HEK293 (cell line): ENCODE results near the gene RAB9A.

Source experiments
- GLIS1 ChIP-seq: fragments of 450-650 bp; formaldehyde crosslinking; IDR thresholded peaks from 2 replicates; pipeline ENCODE4 v1.5.1; 2016; ENCODE audit warnings: missing biosample characterization, missing genetic modification characterization
- RBAK ChIP-seq: fragments of 450-650 bp; formaldehyde crosslinking; IDR thresholded peaks from 2 replicates; pipeline ENCODE4 v1.5.1; 2016; ENCODE audit warnings: missing biosample characterization, missing genetic modification characterization
- ZBTB17 ChIP-seq: fragments of 450-650 bp; formaldehyde crosslinking; IDR thresholded peaks from 2 replicates; pipeline ENCODE4 v1.5.1; 2016; ENCODE audit warnings: missing biosample characterization, missing genetic modification characterization
- ZBTB7A ChIP-seq: fragments of 450-650 bp; formaldehyde crosslinking; IDR thresholded peaks from 2 replicates; pipeline ENCODE4 v1.5.1; 2016; ENCODE audit warnings: low read depth, missing biosample characterization, missing genetic modification characterization
- ZFHX2 ChIP-seq: fragments of 450-650 bp; formaldehyde crosslinking; conservative IDR thresholded peaks from 2 replicates; pipeline ENCODE4 v1.5.1; 2016; ENCODE audit warnings: missing biosample characterization, missing genetic modification characterization
- ZNF146 ChIP-seq: fragments of 450-650 bp; formaldehyde crosslinking; IDR thresholded peaks from 2 replicates; pipeline ENCODE4 v1.5.1; 2016; ENCODE audit warnings: missing biosample characterization, missing genetic modification characterization
- ZNF169 ChIP-seq: fragments of 450-650 bp; formaldehyde crosslinking; IDR thresholded peaks from 2 replicates; pipeline ENCODE4 v1.5.1; 2016; ENCODE audit warnings: missing biosample characterization, missing genetic modification characterization
- ZNF184 ChIP-seq: fragments of 450-650 bp; IDR thresholded peaks from 2 replicates; pipeline ENCODE4 v1.5.1; 2018; ENCODE audit warnings: missing biosample characterization, mild to moderate bottlenecking, missing genetic modification characterization
- ZNF202 ChIP-seq: fragments of 450-650 bp; formaldehyde crosslinking; IDR thresholded peaks from 2 replicates; pipeline ENCODE4 v1.5.1; 2016; ENCODE audit warnings: missing biosample characterization, missing genetic modification characterization, borderline replicate concordance
- ZNF221 ChIP-seq: fragments of 450-650 bp; formaldehyde crosslinking; IDR thresholded peaks from 2 replicates; pipeline ENCODE4 v1.5.1; 2017; ENCODE audit warnings: missing biosample characterization, missing genetic modification characterization, borderline replicate concordance
- ZNF223 ChIP-seq: fragments of 450-650 bp; formaldehyde crosslinking; IDR thresholded peaks from 2 replicates; pipeline ENCODE4 v1.5.1; 2016; ENCODE audit warnings: missing biosample characterization, missing genetic modification characterization
- ZNF274 ChIP-seq, 2 experiments: fragments of 200-500 bp in 1 of 2; fragments of 450-650 bp in 1 of 2; sonication (Bioruptor generic) in 1 of 2; formaldehyde crosslinking in 1 of 2; IDR thresholded peaks; 2 replicates each; pipeline versions ENCODE4 v1.5.1 to v1.6.1; 2014 to 2016; ENCODE audit warnings: borderline replicate concordance in 1 of 2, inconsistent platforms in 1 of 2, low read length in 1 of 2, missing biosample characterization in 1 of 2, missing genetic modification characterization in 1 of 2
- ZNF394 ChIP-seq: fragments of 450-650 bp; formaldehyde crosslinking; IDR thresholded peaks from 2 replicates; pipeline ENCODE4 v1.5.1; 2016; ENCODE audit warnings: missing biosample characterization, missing genetic modification characterization, mild to moderate bottlenecking, moderate library complexity, borderline replicate concordance
- ZNF423 ChIP-seq: fragments of 450-650 bp; formaldehyde crosslinking; IDR thresholded peaks from 2 replicates; pipeline ENCODE4 v1.5.1; 2016; ENCODE audit warnings: missing biosample characterization, missing genetic modification characterization
- ZNF529 ChIP-seq: fragments of 450-650 bp; formaldehyde crosslinking; IDR thresholded peaks from 2 replicates; pipeline ENCODE4 v1.5.1; 2017; ENCODE audit warnings: missing genetic modification characterization, missing biosample characterization; ENCODE audit not compliant: insufficient replicate concordance
- ZNF544 ChIP-seq: fragments of 450-650 bp; formaldehyde crosslinking; IDR thresholded peaks from 2 replicates; pipeline ENCODE4 v1.5.0; 2017; ENCODE audit warnings: missing biosample characterization, missing genetic modification characterization
- ZNF548 ChIP-seq: fragments of 450-650 bp; formaldehyde crosslinking; IDR thresholded peaks from 2 replicates; pipeline ENCODE4 v1.5.1; 2016; ENCODE audit warnings: missing biosample characterization, missing genetic modification characterization
- ZNF624 ChIP-seq: fragments of 450-650 bp; formaldehyde crosslinking; IDR thresholded peaks from 2 replicates; pipeline ENCODE4 v1.5.1; 2017; ENCODE audit warnings: missing biosample characterization, missing genetic modification characterization
- ZNF670 ChIP-seq: fragments of 450-650 bp; formaldehyde crosslinking; IDR thresholded peaks from 2 replicates; pipeline ENCODE4 v1.5.1; 2016; ENCODE audit warnings: missing biosample characterization, missing genetic modification characterization, low read depth
- ZNF785 ChIP-seq: fragments of 450-650 bp; formaldehyde crosslinking; IDR thresholded peaks from 2 replicates; pipeline ENCODE4 v1.5.1; 2016; ENCODE audit warnings: missing biosample characterization, missing genetic modification characterization
- ZSCAN23 ChIP-seq: fragments of 450-650 bp; formaldehyde crosslinking; IDR thresholded peaks from 2 replicates; pipeline ENCODE4 v1.5.1; 2016; ENCODE audit warnings: missing biosample characterization, missing genetic modification characterization
- ZSCAN30 ChIP-seq: fragments of 450-650 bp; IDR thresholded peaks from 2 replicates; pipeline ENCODE4 v1.5.1; 2018; ENCODE audit warnings: missing biosample characterization, mild to moderate bottlenecking, missing genetic modification characterization, moderate library complexity
- ZXDB ChIP-seq: fragments of 450-650 bp; formaldehyde crosslinking; IDR thresholded peaks from 2 replicates; pipeline ENCODE4 v1.5.1; 2016; ENCODE audit warnings: missing biosample characterization, missing genetic modification characterization
- TF ChIP-seq, protein P1 (sequence below): fragments of 450-650 bp; formaldehyde crosslinking; IDR thresholded peaks from 2 replicates; pipeline ENCODE4 v1.5.1; 2016; ENCODE audit warnings: missing biosample characterization, missing genetic modification characterization
- TF ChIP-seq, protein P2 (sequence below): fragments of 450-650 bp; formaldehyde crosslinking; IDR thresholded peaks from 2 replicates; pipeline ENCODE4 v1.5.1; 2016; ENCODE audit warnings: missing biosample characterization, missing genetic modification characterization
- TF ChIP-seq, protein P3 (sequence below): fragments of 450-650 bp; formaldehyde crosslinking; IDR thresholded peaks from 2 replicates; pipeline ENCODE4 v1.5.1; 2016; ENCODE audit warnings: missing biosample characterization, missing genetic modification characterization
- TF ChIP-seq, protein P4 (sequence below): fragments of 450-650 bp; formaldehyde crosslinking; IDR thresholded peaks from 2 replicates; pipeline ENCODE4 v1.5.1; 2017; ENCODE audit warnings: missing biosample characterization, missing genetic modification characterization
- TF ChIP-seq, protein P5 (sequence below): fragments of 450-650 bp; IDR thresholded peaks from 2 replicates; pipeline ENCODE4 v1.5.1; 2018; ENCODE audit warnings: missing biosample characterization, mild to moderate bottlenecking, missing genetic modification characterization

The RAB9A gene

DNA sequence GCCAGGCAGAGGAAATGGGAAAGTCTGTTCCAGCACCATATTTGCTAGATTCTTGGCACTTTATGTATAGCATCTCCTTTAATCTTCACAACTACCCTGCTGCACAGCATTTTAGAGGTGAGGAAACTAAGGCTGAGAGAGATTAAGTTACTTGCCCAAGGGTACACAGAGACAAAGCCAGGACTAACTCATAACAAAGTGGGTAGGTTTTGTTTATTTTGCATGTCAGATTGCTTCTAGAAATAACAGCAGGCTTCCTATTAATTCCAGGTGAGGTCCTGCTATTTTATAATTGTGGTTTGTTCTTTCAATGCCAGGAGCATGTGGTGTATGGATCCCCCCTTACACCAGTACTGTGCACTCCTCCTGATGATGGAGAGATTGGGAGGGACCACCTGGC is 21.0 kb upstream of the RAB9A start (continued):
- peak; percentile 7; the same call in 1 of the 2 replicates for TF ChIP-seq GLIS1 (tag by site-specific recombination)
- TF ChIP-seq ZNF529 = no peak
- TF ChIP-seq, protein P1, sequence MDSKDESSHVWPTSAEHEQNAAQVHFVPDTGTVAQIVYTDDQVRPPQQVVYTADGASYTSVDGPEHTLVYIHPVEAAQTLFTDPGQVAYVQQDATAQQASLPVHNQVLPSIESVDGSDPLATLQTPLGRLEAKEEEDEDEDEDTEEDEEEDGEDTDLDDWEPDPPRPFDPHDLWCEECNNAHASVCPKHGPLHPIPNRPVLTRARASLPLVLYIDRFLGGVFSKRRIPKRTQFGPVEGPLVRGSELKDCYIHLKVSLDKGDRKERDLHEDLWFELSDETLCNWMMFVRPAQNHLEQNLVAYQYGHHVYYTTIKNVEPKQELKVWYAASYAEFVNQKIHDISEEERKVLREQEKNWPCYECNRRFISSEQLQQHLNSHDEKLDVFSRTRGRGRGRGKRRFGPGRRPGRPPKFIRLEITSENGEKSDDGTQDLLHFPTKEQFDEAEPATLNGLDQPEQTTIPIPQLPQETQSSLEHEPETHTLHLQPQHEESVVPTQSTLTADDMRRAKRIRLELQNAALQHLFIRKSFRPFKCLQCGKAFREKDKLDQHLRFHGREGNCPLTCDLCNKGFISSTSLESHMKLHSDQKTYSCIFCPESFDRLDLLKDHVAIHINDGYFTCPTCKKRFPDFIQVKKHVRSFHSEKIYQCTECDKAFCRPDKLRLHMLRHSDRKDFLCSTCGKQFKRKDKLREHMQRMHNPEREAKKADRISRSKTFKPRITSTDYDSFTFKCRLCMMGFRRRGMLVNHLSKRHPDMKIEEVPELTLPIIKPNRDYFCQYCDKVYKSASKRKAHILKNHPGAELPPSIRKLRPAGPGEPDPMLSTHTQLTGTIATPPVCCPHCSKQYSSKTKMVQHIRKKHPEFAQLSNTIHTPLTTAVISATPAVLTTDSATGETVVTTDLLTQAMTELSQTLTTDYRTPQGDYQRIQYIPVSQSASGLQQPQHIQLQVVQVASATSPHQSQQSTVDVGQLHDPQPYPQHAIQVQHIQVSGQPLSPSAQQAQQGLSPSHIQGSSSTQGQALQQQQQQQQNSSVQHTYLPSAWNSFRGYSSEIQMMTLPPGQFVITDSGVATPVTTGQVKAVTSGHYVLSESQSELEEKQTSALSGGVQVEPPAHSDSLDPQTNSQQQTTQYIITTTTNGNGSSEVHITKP (tag by site-specific recombination) = peak; percentile 96
- TF ChIP-seq ZNF221 (tag by site-specific recombination) = no peak
- no peak for TF ChIP-seq ZNF670 (tag by site-specific recombination)
- no peak for TF ChIP-seq ZNF423 (tag by site-specific recombination)
- no peak for TF ChIP-seq ZNF394 (tag by site-specific recombination)
- TF ChIP-seq, protein P2, sequence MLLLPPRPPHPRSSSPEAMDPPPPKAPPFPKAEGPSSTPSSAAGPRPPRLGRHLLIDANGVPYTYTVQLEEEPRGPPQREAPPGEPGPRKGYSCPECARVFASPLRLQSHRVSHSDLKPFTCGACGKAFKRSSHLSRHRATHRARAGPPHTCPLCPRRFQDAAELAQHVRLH (tag by site-specific recombination) = peak; percentile 57; the same call in 1 of the 2 replicates
- TF ChIP-seq ZSCAN30 (tag by site-specific recombination) = no peak
- TF ChIP-seq RBAK (tag by site-specific recombination) = no peak
- TF ChIP-seq ZXDB (tag by site-specific recombination) = peak; percentile 58
- TF ChIP-seq ZSCAN23 (tag by site-specific recombination) = no peak
- TF ChIP-seq ZNF785 (tag by site-specific recombination) = no peak
- TF ChIP-seq ZNF274 (IDR thresholded peaks at IDR 0.05; ENCODE audit: low read length) = no peak
- no peak for TF ChIP-seq ZNF274 (tag by site-specific recombination; IDR thresholded peaks at IDR 0.05; ENCODE audit: borderline replicate concordance)
- TF ChIP-seq ZNF223 (tag by site-specific recombination) = no peak
- no peak for TF ChIP-seq ZNF202 (tag by site-specific recombination)
- TF ChIP-seq, protein P3, sequence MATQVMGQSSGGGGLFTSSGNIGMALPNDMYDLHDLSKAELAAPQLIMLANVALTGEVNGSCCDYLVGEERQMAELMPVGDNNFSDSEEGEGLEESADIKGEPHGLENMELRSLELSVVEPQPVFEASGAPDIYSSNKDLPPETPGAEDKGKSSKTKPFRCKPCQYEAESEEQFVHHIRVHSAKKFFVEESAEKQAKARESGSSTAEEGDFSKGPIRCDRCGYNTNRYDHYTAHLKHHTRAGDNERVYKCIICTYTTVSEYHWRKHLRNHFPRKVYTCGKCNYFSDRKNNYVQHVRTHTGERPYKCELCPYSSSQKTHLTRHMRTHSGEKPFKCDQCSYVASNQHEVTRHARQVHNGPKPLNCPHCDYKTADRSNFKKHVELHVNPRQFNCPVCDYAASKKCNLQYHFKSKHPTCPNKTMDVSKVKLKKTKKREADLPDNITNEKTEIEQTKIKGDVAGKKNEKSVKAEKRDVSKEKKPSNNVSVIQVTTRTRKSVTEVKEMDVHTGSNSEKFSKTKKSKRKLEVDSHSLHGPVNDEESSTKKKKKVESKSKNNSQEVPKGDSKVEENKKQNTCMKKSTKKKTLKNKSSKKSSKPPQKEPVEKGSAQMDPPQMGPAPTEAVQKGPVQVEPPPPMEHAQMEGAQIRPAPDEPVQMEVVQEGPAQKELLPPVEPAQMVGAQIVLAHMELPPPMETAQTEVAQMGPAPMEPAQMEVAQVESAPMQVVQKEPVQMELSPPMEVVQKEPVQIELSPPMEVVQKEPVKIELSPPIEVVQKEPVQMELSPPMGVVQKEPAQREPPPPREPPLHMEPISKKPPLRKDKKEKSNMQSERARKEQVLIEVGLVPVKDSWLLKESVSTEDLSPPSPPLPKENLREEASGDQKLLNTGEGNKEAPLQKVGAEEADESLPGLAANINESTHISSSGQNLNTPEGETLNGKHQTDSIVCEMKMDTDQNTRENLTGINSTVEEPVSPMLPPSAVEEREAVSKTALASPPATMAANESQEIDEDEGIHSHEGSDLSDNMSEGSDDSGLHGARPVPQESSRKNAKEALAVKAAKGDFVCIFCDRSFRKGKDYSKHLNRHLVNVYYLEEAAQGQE (tag by site-specific recombination) = no peak
- no peak for TF ChIP-seq ZNF146 (tag by site-specific recombination)
- TF ChIP-seq, protein P4, sequence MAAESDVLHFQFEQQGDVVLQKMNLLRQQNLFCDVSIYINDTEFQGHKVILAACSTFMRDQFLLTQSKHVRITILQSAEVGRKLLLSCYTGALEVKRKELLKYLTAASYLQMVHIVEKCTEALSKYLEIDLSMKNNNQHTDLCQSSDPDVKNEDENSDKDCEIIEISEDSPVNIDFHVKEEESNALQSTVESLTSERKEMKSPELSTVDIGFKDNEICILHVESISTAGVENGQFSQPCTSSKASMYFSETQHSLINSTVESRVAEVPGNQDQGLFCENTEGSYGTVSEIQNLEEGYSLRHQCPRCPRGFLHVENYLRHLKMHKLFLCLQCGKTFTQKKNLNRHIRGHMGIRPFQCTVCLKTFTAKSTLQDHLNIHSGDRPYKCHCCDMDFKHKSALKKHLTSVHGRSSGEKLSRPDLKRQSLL (tag by site-specific recombination) = no peak
- TF ChIP-seq ZNF548 (tag by site-specific recombination) = no peak
- TF ChIP-seq ZNF624 (tag by site-specific recombination) = no peak
- TF ChIP-seq ZBTB7A = no peak
- TF ChIP-seq ZNF544 (tag by site-specific recombination) = no peak
- no peak for TF ChIP-seq ZBTB17 (tag by site-specific recombination)
- TF ChIP-seq, protein P5, sequence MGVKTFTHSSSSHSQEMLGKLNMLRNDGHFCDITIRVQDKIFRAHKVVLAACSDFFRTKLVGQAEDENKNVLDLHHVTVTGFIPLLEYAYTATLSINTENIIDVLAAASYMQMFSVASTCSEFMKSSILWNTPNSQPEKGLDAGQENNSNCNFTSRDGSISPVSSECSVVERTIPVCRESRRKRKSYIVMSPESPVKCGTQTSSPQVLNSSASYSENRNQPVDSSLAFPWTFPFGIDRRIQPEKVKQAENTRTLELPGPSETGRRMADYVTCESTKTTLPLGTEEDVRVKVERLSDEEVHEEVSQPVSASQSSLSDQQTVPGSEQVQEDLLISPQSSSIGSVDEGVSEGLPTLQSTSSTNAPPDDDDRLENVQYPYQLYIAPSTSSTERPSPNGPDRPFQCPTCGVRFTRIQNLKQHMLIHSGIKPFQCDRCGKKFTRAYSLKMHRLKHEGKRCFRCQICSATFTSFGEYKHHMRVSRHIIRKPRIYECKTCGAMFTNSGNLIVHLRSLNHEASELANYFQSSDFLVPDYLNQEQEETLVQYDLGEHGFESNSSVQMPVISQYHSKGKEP (tag by site-specific recombination) = no peak
- TF ChIP-seq ZNF184 (tag by site-specific recombination) = no peak
- TF ChIP-seq ZNF169 = no peak
- no peak for TF ChIP-seq ZFHX2 (tag by site-specific recombination)
- TF ChIP-seq, all 188 proteins: peak for 12
